Measurements from ENCODE around the gene PERM1.

Gene PERM1

GRCh38 chr1:936348-937264 lies 45.3 kb downstream of the PERM1 start:
- DNase-seq (ENCODE audit: low read depth in 2 of 2, low spot score in 1 of 2), result no peak

GRCh38 chr1:935751-936231 lies 46.1 kb downstream of the PERM1 start:
- DNase-seq (ENCODE audit: low read depth in 2 of 2, low spot score in 1 of 2), result no peak

GRCh38 chr1:934991-935750 lies 46.7 kb downstream of the PERM1 start:
- no peak for DNase-seq (ENCODE audit: low read depth in 2 of 2, low spot score in 1 of 2)

- no peak for DNase-seq (ENCODE audit: low read depth in 2 of 2, low spot score in 1 of 2)
Observed at GRCh38 chr1:933603-933940, 48.3 kb downstream of the PERM1 start.

GRCh38 chr1:932776-933602 lies 48.9 kb downstream of the PERM1 start:
- no peak for DNase-seq (ENCODE audit: low read depth in 2 of 2, low spot score in 1 of 2)

- DNase-seq (ENCODE audit: low read depth in 2 of 2, low spot score in 1 of 2), result no peak
Observed at GRCh38 chr1:932173-932510, 49.8 kb downstream of the PERM1 start.

- no peak for DNase-seq (ENCODE audit: low read depth in 2 of 2, low spot score in 1 of 2)
Observed at GRCh38 chr1:931380-932172, 50.3 kb downstream of the PERM1 start.

GRCh38 chr1:930633-931138 lies 51.2 kb downstream of the PERM1 start:
- DNase-seq (ENCODE audit: low read depth in 2 of 2, low spot score in 1 of 2), result no peak

- no peak for DNase-seq (ENCODE audit: low read depth in 2 of 2, low spot score in 1 of 2)
Observed at GRCh38 chr1:929712-930632, 51.9 kb downstream of the PERM1 start.

GRCh38 chr1:928825-929661 lies 52.9 kb downstream of the PERM1 start:
- DNase-seq (ENCODE audit: low read depth in 2 of 2, low spot score in 1 of 2), result no peak

GRCh38 chr1:927748-928147 lies 54.1 kb downstream of the PERM1 start:
- DNase-seq (ENCODE audit: low read depth in 2 of 2, low spot score in 1 of 2), result no peak

- DNase-seq (ENCODE audit: low read depth in 2 of 2, low spot score in 1 of 2), result no peak
Observed at GRCh38 chr1:927234-927633, 54.7 kb downstream of the PERM1 start.

- no peak for DNase-seq (ENCODE audit: low read depth in 2 of 2, low spot score in 1 of 2)
Observed at GRCh38 chr1:925561-926421, 56.1 kb downstream of the PERM1 start.
